Activated CD4-positive, alpha-beta T cell treated with anti-CD3 and anti-CD28 coated beads, Interleukin-10, Interleukin-2, amounts not matched to agents 100 ng/mL and 50 ng/mL, durations not matched to agents 16 hours and 8 hours (primary cell): ENCODE data around the gene EAPP.
"Not testable (repeated sequence)": the region's sequence is repeated elsewhere in the genome, so short reads cannot be mapped to it uniquely, and the experiment has no call there.

Experiments used
- DNase-seq: peaks from one replicate; pipeline ENCODE4 v3.0.0-alpha.2; 2020

EAPP gene

DNA sequence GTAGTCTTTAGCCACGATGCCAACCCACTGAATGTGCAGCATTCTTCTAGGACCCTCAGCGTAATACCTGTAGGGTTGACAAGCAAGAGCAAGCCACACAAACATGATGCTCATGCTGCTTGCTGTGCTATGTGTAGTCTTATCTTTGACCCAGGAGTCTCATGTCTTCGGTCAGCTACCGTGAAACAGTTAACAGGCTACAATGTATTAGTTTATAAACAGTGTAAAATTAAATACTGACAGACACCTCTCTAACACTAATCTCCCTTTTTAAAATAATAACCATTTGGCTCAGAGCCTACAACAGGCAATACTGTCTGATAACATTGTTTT, 1.9 kb downstream of the EAPP start:
- DNase-seq: no peak

DNA sequence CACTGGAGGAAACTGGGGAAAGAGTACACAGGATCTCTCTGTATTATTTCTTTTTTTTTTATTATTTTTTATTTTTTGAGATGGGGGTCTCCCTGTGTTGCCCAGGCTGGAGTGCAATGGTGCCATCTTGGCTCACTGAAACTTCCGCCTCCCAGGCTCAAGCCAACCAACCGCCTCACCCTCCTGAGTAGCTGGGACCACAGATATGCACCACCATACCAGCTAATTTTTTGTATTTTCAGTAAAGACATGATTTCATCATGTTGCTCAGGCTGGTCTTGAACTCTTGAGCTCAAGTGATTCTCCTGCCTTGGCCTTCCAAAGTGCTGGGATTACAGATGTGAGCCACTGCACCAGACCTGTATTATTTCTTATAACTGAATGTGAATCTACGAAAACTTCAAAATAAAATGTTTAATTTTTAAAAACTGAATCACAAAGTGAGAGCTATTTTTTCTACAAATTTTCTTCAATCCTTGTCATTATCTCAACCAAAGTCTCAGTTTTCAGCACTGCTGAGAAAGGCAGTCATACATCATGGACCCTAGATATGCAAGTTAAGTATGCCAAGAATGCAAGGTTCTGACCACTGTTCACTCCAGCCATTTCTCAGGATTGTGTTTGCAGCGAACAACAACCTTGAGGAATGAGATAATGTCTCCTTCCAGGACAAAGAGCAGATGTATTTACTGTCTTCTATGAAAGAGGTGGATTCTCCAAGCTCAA, 2.4 kb downstream of the EAPP start:
- no peak for DNase-seq

- DNase-seq: no peak
These were observed 11.9 kb downstream of the EAPP start for GRCh38 chr14:34527591-34527990.

DNA sequence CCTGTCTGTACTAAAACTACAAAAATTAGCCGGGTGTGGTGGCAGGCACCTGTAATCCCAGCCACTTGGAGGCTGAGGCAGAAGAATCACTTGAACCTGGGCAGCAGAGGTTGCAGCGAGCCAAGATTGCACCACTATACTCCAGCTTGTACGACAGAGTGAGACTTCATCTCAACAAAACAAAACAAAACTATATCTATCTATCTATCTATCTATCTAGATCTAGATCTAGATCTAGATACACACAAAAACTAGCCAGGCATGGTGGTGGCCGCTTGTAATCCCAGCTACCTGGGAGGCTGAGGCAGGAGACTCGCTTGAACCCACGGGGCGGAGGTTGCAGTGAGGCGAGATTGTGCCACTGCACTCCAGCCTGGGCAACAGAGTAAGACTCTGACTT, 15.3 kb downstream of the EAPP start:
- DNase-seq: not testable (repeated sequence)

DNA sequence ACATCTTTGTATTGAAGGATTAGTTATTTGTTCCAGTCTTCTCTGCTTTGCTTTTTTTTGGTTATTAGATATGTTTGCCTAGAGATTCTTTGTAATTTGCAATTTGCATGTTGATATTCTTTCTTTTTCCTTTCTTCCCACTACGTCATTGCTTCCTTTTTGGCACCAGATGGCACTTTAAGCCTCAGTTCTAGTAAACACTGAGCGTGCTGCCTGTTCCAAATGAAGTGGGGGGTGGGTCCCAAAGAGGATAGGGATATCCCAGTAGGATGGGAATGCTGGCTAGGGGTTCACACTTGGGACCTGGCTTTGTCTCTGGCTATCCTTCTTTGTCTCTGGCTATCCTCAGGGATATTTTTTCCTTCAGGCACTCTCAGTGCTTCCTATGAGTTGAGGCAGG, 17.0 kb downstream of the EAPP start:
- DNase-seq: no peak

DNA sequence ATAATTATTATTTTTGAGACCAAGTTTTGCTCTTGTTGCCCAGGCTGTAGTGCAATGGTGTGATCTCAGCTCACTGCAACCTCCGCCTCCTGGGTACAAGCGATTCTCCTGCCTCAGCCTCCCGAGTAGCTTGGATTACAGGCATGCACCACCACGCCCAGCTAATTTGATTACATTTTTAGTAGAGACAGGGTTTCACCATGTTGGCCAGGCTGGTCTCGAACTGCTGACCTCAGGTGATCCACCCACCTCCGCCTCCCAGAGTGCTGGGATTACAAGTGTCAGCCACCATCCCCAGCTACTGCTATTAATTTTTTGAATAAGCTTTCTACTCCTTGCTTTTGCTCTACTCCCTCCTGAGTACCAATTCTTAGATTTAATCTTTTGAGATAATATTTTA, 18.4 kb downstream of the EAPP start:
- not testable (repeated sequence) for DNase-seq

DNA sequence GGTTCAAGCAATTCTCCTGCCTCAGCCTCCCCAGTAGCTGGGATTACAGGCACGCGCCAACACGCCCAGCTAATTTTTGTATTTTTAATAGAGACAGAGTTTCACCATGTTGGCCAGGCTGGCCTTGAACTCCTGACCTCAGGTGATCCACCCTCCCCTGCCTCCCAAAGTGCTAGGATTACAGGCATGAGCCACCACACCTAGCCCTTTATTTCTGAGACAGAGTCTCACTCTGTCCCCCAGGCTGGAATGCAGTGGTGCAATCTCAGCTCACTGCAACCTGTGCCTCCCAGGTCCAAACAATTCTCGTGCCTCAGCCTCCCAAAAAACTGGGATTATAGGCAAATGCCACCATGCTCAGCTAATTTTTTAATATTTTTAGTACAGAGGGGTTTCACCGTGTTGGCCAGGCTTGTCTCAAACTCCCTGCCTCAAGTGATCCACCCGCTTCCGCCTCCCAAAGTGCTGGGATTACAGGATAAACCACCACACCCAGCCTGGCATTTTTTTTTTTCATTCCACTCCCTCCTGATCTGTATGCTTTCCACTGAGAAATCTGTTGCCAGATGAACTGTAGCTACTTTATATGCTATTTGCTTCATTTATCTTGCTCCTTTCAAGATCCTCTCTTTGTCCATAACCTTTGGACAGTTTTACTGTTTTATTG, 19.1 kb downstream of the EAPP start:
- DNase-seq: not testable (repeated sequence)

GRCh38 chr14:34507884-34508283, 31.6 kb downstream of the EAPP start:
- DNase-seq: no peak

- DNase-seq: no peak
These were observed 32.0 kb downstream of the EAPP start for GRCh38 chr14:34507459-34507858.

- DNase-seq: not testable (repeated sequence)
These were observed 34.4 kb downstream of the EAPP start for GRCh38 chr14:34505124-34505491.

DNA sequence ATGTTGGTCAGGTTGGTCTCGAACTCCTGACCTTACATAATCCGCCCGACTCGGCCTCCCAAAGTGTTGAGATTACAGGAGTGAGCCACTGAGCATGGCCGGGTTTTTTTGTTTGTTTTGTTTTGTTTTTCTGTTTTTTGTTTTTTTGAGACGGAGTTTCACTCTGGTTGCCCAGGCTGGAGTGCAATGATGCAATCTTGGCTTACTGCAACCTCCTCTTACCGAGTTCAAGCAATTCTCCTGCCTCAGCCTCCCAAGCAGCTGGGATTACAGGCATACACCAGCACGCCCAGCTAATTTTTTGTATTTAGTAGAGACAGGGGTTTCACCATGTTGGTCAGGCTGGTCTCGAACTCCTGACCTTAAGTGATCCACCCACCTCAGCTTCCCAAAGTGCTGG, 35.5 kb downstream of the EAPP start:
- DNase-seq: not testable (repeated sequence)

GRCh38 chr14:34502545-34503225, 36.8 kb downstream of the EAPP start:
- DNase-seq: no peak

- DNase-seq: no peak
These were observed 37.5 kb downstream of the EAPP start for GRCh38 chr14:34502001-34502400.

GRCh38 chr14:34501004-34501580, 38.4 kb downstream of the EAPP start:
- DNase-seq: no peak

GRCh38 chr14:34498684-34499412, 40.7 kb downstream of the EAPP start:
- peak; percentile 8 for DNase-seq

DNA sequence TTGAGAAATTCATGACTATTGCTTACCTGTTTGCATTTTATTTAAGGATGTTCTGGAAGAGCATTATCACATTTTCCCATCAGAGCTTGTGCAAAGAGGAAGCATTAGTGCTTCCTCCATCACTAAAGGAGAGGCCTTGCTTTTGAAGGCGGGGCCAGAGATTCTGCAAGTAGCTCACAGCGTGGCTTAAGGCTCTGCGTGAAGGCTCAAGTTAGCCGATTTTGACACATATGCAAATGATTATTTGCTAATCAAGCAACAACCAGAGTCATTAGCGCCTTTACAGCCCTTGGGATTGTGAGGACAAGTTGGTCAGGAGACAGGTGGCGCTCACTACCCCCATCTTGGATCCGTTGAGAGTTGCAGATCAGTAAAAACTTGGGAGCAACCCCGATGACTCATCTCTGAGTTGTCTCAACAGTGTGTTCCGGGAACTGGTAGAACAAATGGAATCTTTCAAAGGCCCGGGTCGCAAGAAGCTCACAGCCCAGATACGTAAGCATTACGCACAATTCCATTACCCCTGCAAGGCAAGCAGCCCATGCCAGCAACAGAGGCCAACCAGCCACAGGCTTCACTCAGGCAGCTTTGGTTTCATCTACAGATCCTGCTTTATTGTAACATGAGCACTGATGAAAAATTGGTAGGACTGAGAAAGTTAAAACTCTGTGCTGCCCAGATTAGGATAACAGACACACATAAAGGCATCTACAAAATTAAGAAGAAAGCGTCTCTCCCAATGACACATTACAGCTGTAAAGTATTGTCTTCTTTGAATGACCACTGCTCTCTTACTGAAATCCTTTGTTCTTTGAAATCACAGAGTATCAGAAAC, 42.6 kb downstream of the EAPP start:
- no peak for DNase-seq

DNA sequence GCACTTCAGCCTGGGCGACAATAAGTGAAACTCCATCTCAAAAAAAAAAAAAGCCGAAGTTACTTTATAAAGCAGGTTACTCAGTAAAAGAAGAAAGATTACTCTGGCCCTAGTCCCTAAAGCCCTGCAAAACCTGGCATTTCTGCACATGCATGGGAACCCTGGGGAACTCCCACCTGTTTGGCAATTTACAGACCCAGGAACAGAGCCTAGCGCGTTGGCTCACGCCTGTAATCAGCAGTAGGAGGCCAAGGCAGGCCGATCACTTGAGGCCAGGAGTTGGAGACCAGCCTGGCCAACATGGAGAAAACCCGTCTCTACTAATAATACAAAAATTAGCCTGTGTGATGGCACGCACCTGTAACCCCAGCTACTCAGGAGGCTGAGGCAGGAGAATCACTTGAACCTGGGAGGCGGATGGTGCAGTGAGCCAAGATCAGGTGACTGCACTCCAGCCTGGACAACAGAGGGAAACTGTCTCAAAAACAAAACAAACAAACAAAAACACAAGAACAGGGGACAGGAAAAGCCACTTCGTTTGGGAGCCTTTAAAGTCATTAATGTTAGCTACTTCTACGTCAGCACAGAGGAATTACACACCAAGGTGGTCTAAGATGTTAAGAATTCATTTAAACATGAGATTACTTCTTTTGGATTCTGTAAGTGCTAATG, 43.4 kb downstream of the EAPP start:
- no peak for DNase-seq

DNA sequence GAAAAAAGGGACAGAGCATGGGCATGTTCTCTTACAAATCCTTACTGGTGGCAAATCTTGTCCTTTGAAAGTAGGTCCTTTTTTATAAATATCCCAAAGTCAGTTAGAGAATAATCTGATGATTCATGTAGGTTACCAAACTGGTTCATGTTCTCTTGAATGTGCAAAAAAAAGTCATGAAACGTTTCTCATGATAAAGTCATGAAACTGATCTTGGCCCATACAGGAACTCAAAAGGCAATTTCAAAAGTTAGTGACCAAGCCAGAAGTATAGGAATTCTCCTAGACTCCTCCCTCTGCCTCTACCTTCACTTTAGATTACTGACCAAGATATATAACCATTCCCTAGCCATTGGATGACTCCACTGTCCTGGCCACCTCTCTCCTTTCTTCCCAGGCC, 50.2 kb downstream of the EAPP start:
- DNase-seq: no peak

DNA sequence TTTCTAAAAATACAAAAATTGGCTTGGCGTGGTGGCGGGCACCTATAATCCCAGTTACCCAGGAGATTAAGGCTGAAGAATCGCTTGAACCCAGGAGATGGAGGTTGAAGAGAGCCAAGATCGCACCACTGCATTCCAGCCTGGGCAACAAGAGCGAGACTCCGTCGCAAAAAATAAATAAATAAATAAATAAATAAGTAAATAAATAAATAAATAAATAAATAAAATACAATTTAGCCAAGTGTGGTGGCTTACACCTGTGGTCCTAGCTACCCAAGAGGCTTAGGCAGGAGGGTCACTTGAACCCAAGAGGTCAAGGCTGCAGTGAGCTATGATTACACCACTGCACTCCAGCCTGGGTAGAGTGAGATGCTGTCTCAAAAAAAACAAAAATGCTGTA, 51.0 kb downstream of the EAPP start:
- DNase-seq: no peak

- DNase-seq: no peak
These were observed 54.8 kb downstream of the EAPP start for GRCh38 chr14:34484726-34485125.

GRCh38 chr14:34482463-34482862, 57.0 kb downstream of the EAPP start:
- DNase-seq: no peak

GRCh38 chr14:34479694-34480093, 59.8 kb downstream of the EAPP start:
- DNase-seq: no peak
